Measurements from ENCODE around the gene PDE2A.

DNA sequence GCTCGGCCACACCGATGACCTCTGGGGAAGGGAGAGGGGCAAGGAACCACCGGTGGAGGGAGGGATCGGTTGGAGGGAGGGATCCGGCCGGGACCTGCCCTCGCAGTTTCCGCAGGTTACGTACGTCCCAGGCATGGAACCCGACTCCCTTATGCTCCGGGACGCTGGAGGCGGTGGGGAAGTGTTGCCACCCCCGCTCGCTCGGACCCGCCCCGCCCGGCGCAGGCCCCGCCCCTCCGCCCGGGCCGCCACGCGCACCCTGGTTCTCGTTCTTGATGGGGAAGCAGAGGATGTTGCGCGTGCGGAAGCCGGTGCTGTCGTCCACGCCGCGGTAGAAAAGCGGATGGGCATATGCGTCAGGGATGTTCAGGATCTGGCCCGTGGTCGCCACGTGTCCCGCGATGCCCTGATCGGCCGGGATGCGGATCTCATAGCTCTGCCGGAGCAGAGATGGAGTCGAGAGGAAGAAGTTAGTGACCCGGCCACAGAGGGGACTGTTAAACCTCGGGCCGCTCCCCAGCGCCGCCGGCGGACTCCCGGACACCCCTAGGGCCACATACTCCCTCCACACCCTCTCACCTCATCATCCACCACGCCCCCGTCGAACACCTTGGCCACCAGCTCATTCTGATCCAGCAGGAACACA, 89.8 kb downstream of the PDE2A start:
- no peak for TF ChIP-seq GATA2 (IDR thresholded peaks at IDR 0.05; ENCODE audit: low read depth, low read length)
- no peak for TF ChIP-seq GATA3 (IDR thresholded peaks at IDR 0.05; ENCODE audit: low read depth, low read length)
